Colonic mucosa (tissue), 4 donors: Measurements from ENCODE around the gene ZNF331. TPM values are rescaled to one million over a fixed set of nuclear protein-coding genes. Genes with fewer than 3 reads are reported as not detected.

Experiments used
- DNase-seq: peaks from one replicate; pipeline ENCODE4 v3.0.0-alpha.2; 2020
- H3K27ac ChIP-seq: fragments of 200-600 bp; one replicate; pipeline ENCODE4 v1.8.0; 2021
- H3K27me3 ChIP-seq: fragments of 200-600 bp; one replicate; pipeline ENCODE4 v1.8.0; 2021
- H3K36me3 ChIP-seq: fragments of 200-600 bp; one replicate; pipeline ENCODE4 v1.8.0; 2021
- H3K4me1 ChIP-seq: fragments of 200-600 bp; one replicate; pipeline ENCODE4 v1.8.0; 2021; ENCODE audit warnings: mild to moderate bottlenecking
- H3K4me3 ChIP-seq: fragments of 200-600 bp; one replicate; pipeline ENCODE4 v1.8.0; 2021
- H3K9ac ChIP-seq, 2 donors: one replicate each; pipeline ENCODE4 v1.7.0; 2013; ENCODE audit warnings: control low read depth in 2 of 2, low read depth in 2 of 2, low read length in 2 of 2
- H3K9me3 ChIP-seq: fragments of 200-600 bp; one replicate; pipeline ENCODE4 v1.8.0; 2021
- intact Hi-C: fragments of 100-400 bp; cut with DNase I; formaldehyde crosslinking; loops from one replicate; pipeline ENCODE4 v1.14.1; 2022
- total RNA-seq, 2 donors: library from RNA; stranded (reverse); fragmentation: NEBNext Ultra II Directional in 1 of 2; extraction: Animal tissue kit (Norgen Biotek cat#: 25700) in 1 of 2; gene quantifications; one replicate each; pipeline ENCODE4 v1.2.1, GENCODE V29; 2021
- TF ChIP-seq, protein P1 (sequence below): fragments of 200-600 bp; IDR thresholded peaks from one replicate; pipeline ENCODE4 v1.8.0; 2022; ENCODE audit warnings: antibody characterized with exemption, mild to moderate bottlenecking
- donor health status: healthy.
- donor health status: DM: no; HTN: no; CAD: no.
- donor health status: DM: no; HTN: no; CAD: no.

ZNF331 gene
- total RNA-seq, 2 donors from 2014 or later, result 4.3 to 7.8 TPM

DNA sequence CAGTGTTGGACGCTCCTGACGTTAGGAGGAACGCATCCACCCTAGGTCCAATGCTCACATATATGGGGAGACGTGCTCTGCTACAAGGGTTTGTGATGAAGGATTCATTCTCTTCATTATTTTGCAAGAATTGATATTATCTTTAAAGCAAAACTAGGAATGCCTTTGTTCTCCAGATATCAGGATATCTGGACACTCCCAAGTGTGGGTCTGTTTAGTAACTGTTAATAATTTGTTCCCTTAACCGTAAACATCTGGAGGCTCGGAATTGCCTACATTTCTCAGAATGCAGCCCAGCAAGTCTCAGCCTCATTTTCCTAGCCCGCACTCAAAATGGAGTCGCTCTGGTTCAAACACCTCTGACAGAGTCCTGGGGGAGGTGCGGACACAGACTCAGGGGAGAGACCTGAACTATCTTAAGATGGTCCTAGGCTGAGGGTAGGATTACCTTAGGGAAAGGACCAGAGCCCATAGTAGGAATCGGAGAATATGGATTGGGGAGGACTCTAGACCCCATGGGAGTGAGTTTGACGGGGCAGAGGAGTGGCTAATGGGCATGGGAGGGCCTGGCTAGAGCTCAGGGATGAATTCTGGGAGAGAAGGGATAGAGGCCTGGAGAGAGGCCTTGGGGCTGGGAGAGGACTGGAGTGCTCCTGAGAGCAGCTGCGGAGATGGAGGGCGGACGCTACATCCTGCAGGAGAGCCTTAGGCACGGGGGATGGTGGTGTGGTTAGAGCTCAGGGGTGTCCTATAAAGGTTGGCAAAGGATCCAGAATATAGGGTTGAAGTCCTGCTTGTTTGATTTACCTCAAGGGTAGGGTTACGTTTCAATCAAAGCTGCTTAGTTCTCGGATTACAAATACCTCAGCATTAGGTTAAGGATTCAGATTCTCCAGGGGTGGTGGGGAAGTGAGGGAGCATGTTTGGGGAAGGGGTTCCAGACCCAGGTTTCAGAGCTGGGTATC, 43.2 kb downstream of the ZNF331 start:
- no peak overlapping the region for H3K27ac ChIP-seq
- H3K4me3 ChIP-seq, result no peak overlapping the region
- intact Hi-C loops, result no loop called here
- no peaks in the 10 kb centered on the region for H3K27me3 ChIP-seq
- no peaks in the 10 kb centered on the region for H3K4me1 ChIP-seq
- no peak for DNase-seq
- peaks cover 7% of the 10 kb centered on the region for H3K9me3 ChIP-seq
- no peak overlapping the region for H3K9ac ChIP-seq
- peaks cover 9% of the 10 kb centered on the region for H3K36me3 ChIP-seq
- TF ChIP-seq, protein P1, sequence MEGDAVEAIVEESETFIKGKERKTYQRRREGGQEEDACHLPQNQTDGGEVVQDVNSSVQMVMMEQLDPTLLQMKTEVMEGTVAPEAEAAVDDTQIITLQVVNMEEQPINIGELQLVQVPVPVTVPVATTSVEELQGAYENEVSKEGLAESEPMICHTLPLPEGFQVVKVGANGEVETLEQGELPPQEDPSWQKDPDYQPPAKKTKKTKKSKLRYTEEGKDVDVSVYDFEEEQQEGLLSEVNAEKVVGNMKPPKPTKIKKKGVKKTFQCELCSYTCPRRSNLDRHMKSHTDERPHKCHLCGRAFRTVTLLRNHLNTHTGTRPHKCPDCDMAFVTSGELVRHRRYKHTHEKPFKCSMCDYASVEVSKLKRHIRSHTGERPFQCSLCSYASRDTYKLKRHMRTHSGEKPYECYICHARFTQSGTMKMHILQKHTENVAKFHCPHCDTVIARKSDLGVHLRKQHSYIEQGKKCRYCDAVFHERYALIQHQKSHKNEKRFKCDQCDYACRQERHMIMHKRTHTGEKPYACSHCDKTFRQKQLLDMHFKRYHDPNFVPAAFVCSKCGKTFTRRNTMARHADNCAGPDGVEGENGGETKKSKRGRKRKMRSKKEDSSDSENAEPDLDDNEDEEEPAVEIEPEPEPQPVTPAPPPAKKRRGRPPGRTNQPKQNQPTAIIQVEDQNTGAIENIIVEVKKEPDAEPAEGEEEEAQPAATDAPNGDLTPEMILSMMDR, result no peak

DNA sequence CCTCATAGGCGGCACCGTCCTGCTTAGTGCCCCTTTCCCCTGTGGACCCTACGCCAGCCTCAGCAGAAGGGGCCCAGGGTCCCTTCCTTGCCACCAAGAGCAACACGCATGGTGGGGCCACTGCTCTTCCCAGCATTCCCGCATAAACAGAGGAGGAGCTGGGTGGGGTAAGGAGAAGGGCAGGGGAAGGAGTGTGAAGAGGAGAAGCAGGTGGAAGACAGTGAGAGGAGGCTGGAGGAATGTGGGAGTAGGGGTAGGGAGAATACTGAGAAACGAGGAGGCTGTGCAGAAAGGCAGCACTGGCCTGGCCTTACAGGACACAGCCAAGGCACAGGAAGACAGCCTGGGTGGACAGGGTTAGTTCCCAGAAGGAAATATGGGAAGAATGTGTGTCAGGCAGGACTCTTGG, 43.9 kb downstream of the ZNF331 start:
- Histone ChIP-seq H3K4me1 (no peaks in the 10 kb centered on the region), H3K4me3 (no peak overlapping the region), H3K27ac (no peak overlapping the region), H3K36me3 (peaks cover 6% of the 10 kb centered on the region), H3K27me3 (no peaks in the 10 kb centered on the region), H3K9ac (no peak overlapping the region), H3K9me3 (peaks cover 5% of the 10 kb centered on the region)
- DNase-seq, result no peak
- TF ChIP-seq, protein P1, result no peak
- intact Hi-C loops, result no loop called here

DNA sequence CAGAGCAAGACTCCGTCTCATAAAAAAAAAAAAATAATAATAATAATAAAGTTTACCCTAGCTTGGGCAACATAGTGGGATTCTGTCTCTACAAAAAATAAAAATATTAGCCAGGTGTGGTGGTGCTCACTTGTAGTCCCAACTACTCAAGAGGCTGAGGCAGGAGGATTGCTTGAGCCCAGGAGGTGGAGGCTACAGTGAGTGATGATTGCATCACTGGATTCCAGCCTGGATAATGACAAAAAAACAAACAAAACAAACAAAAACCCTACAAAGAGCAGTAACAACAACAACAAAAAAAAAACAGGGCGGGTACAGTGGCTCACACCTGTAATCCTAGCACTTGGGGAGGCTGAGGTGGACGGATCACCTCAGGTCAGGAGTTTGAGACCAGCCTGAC, 45.2 kb downstream of the ZNF331 start:
- H3K27ac ChIP-seq, result no peak overlapping the region
- no peak for DNase-seq
- TF ChIP-seq, protein P1, result no peak
- H3K9ac ChIP-seq, result no peak overlapping the region
- H3K4me3 ChIP-seq, result no peak overlapping the region
- H3K9me3 ChIP-seq, result no peaks in the 10 kb centered on the region
- no peaks in the 10 kb centered on the region for H3K4me1 ChIP-seq
- H3K27me3 ChIP-seq, result no peaks in the 10 kb centered on the region
- intact Hi-C loops, result no loop called here
- no peaks in the 10 kb centered on the region for H3K36me3 ChIP-seq

DNA sequence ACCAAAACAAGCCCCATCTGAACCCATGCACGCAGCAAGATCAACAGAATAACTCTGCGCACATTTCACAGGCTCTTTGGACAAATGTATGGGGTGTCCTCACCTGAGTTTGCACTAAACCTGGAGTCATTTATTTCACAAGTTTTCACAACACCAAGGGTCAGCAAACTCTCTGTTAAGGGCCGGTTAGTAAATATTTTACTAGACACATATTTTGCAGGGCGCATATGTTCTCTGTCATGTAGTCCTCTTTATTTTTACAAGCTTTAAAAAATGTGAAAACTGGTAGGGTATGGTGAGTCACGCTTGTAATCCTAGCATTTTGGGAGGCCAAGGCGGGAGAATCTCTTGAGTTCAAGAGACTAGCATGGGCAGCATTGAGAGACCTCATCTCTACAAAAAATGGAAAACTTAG, 48.3 kb downstream of the ZNF331 start:
- no peak overlapping the region for H3K9ac ChIP-seq
- intact Hi-C loops, result no loop called here

DNA sequence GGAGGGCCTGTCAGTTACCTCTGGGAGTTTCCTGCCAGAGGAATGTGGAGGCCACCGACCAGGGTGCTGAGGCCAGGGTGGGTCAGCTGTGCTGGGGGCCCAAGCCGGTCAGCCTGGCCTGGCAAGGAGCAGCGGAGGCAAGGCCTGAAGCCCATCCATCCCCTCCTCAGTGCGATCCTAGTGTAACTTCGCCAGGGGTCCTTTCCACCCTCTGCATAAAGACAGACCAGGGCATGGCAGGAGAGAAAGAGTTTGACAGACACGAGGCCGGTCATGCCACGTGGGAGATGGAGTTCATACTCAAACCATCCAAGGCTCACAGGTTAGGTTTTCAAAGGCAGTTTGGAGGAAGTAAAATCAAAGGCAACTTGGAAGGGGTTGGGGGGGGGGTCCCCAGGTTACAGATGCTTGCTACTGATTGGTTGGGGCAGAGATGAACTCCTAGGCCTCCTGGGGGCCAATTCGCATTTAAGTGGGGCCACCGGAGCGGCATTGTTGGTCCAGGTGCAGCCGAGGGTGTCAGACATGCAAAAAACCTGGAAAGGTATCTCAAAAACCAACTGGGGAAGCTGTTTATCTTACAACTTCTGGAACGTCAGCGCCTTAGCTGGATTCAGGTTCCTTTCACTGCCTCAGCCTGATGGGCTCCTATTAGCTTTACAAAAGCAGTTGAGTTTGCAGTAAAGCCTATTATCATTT, 57.0 kb downstream of the ZNF331 start:
- Histone ChIP-seq H3K4me3 (no peak overlapping the region), H3K9ac (no peak overlapping the region), H3K27me3 (no peaks in the 10 kb centered on the region), H3K27ac (no peak overlapping the region), H3K36me3 (no peaks in the 10 kb centered on the region), H3K9me3 (no peaks in the 10 kb centered on the region), H3K4me1 (no peaks in the 10 kb centered on the region)
- TF ChIP-seq, protein P1, result no peak
- no peak for DNase-seq
- intact Hi-C loops, result no loop called here

More for the DNA sequence above, 48.3 kb downstream of the ZNF331 start:
- Histone ChIP-seq H3K27ac (no peak overlapping the region), H3K36me3 (no peaks in the 10 kb centered on the region), H3K9me3 (no peaks in the 10 kb centered on the region), H3K4me1 (no peaks in the 10 kb centered on the region), H3K27me3 (no peaks in the 10 kb centered on the region), H3K4me3 (no peak overlapping the region)
- TF ChIP-seq, protein P1, result no peak
- DNase-seq, result no peak
